Putamen (tissue), 1 donor: Measurements from ENCODE around the gene SLC27A2.

Source experiments
- DNase-seq: peaks from one replicate; pipeline ENCODE4 v3.0.0-alpha.2; 2016; ENCODE audit warnings: low spot score

Gene SLC27A2

DNA sequence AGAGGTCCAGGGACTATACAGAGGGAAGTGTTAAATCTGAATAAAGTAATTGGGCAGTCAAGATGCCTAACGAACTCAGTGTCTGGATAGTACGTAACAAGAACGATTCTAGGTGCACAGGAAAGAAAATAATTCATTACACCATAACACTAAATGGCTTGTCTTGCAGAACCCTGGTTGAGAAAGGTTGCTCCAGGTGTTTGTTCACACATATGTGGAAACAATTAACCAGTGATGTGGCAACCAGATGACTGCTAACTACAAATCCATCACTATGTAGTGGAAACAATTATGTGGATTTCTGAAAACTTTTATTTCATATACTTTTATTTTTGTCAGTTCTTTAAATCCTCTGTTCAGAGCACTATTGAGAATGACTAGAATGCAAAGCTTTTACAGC lies 93.9 kb downstream of the SLC27A2 start:
- no peak for DNase-seq

DNA sequence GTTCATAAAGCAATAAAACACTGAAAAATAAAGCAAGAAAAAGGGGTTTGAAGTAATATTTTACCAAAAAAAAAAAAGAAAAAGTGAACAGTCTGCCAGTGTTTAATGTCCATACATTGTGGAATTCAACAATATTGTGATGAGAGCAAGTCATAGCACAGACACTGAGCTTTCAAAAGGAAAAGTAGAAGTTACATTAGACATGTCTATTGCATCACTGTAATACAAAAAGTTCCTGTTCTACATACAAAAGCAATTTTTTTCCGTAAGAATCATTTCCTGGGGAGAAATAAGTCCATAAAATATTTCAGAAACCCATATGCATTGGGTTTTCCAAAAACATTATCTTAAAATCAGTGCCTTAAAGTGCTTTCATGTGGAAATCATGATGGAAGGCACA lies 95.4 kb downstream of the SLC27A2 start:
- no peak for DNase-seq

DNA sequence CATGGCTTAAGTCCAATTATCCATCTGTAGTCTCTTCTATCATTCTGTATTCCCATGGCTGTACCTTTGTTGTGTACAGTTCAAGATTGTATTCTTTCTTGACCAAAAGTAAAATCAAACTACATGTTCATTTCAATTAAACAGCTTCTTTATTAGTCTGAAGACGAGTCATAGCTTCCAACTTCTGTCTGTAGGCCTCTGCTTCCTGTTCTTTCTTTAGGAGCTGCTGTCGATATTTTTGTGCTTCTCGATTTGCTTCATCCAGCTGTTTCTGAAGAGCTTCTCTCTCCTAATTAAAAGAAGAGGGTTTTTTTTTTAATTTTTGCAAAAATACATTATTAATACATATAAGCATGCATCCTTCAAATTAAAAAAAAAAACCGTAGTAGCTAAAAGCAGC lies 96.5 kb downstream of the SLC27A2 start:
- DNase-seq = no peak

DNA sequence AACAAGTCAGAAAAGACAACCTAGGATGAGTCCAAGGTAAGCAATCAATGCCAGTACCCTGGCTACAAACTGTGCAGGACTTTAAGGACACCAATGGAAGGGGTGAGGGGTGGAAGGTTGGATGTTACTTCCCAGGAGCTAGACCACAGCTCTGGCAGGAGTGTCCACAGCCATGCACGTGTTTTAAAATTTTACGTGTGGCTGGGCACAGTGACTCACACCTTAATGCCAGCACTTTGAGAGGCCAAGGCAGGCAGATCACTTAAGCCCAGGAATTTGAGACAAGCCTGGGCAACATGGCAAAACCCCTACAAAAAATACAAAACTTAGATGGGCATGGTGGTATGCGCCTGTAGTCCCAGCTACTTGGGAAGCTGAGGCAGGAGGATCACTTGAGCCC lies 98.3 kb downstream of the SLC27A2 start:
- no peak for DNase-seq

DNA sequence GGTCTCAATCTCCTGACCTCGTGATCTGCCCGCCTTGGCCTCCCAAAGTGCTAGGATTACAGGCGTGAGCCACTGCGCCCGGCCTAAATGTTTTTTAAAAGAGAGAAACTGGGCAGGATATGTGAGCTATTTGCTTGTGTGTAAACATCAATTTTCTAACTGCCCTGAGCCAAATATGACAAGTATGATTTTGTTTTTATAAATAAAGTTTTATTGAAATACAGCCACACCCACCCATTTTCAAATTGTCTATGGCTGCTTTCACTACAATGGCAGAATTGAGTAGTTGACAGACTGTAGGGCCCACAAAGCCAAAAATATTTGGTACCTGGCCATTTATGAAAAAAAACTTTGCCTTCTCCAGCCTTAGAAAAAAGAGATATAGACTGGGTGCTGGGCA lies 99.4 kb downstream of the SLC27A2 start:
- no peak for DNase-seq
